Measurements from ENCODE around the gene KIF1C. TPM values are rescaled to one million over a fixed set of nuclear protein-coding genes. Genes with fewer than 3 reads are reported as not detected.

The KIF1C gene
- total and polyA plus RNA-seq, 9 of the 15 experiments (the other 6 are each of a cell fraction or from before 2014, with no cell fraction given), result 0.38 to 68.4 (median 25.1) TPM

DNA sequence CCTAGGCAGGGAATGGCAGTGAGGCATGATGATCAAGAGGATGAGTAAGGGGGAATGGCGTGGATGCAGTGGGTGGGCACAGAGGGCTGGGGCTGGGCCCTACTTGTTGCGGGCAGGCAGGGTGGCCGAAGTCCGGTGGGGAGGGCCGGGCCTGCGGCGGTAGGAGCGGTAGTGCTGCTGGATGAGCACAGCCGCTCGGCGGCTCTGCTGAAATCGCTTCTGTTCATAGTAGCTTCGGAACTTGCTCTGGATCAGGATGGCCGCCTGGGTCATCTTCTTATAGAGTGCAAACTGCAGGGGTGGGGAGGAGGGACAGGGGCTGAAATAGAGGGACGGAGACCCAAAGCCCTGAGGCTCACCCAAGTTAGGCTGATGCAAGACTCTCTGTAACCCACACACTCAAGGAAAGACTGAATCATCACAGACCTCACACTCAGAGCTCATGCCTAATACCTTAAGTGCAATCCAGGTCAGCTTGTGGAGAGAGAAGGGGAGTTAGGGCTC, 28.7 kb upstream of the KIF1C start (continued):
- TF ChIP-seq, protein P1, sequence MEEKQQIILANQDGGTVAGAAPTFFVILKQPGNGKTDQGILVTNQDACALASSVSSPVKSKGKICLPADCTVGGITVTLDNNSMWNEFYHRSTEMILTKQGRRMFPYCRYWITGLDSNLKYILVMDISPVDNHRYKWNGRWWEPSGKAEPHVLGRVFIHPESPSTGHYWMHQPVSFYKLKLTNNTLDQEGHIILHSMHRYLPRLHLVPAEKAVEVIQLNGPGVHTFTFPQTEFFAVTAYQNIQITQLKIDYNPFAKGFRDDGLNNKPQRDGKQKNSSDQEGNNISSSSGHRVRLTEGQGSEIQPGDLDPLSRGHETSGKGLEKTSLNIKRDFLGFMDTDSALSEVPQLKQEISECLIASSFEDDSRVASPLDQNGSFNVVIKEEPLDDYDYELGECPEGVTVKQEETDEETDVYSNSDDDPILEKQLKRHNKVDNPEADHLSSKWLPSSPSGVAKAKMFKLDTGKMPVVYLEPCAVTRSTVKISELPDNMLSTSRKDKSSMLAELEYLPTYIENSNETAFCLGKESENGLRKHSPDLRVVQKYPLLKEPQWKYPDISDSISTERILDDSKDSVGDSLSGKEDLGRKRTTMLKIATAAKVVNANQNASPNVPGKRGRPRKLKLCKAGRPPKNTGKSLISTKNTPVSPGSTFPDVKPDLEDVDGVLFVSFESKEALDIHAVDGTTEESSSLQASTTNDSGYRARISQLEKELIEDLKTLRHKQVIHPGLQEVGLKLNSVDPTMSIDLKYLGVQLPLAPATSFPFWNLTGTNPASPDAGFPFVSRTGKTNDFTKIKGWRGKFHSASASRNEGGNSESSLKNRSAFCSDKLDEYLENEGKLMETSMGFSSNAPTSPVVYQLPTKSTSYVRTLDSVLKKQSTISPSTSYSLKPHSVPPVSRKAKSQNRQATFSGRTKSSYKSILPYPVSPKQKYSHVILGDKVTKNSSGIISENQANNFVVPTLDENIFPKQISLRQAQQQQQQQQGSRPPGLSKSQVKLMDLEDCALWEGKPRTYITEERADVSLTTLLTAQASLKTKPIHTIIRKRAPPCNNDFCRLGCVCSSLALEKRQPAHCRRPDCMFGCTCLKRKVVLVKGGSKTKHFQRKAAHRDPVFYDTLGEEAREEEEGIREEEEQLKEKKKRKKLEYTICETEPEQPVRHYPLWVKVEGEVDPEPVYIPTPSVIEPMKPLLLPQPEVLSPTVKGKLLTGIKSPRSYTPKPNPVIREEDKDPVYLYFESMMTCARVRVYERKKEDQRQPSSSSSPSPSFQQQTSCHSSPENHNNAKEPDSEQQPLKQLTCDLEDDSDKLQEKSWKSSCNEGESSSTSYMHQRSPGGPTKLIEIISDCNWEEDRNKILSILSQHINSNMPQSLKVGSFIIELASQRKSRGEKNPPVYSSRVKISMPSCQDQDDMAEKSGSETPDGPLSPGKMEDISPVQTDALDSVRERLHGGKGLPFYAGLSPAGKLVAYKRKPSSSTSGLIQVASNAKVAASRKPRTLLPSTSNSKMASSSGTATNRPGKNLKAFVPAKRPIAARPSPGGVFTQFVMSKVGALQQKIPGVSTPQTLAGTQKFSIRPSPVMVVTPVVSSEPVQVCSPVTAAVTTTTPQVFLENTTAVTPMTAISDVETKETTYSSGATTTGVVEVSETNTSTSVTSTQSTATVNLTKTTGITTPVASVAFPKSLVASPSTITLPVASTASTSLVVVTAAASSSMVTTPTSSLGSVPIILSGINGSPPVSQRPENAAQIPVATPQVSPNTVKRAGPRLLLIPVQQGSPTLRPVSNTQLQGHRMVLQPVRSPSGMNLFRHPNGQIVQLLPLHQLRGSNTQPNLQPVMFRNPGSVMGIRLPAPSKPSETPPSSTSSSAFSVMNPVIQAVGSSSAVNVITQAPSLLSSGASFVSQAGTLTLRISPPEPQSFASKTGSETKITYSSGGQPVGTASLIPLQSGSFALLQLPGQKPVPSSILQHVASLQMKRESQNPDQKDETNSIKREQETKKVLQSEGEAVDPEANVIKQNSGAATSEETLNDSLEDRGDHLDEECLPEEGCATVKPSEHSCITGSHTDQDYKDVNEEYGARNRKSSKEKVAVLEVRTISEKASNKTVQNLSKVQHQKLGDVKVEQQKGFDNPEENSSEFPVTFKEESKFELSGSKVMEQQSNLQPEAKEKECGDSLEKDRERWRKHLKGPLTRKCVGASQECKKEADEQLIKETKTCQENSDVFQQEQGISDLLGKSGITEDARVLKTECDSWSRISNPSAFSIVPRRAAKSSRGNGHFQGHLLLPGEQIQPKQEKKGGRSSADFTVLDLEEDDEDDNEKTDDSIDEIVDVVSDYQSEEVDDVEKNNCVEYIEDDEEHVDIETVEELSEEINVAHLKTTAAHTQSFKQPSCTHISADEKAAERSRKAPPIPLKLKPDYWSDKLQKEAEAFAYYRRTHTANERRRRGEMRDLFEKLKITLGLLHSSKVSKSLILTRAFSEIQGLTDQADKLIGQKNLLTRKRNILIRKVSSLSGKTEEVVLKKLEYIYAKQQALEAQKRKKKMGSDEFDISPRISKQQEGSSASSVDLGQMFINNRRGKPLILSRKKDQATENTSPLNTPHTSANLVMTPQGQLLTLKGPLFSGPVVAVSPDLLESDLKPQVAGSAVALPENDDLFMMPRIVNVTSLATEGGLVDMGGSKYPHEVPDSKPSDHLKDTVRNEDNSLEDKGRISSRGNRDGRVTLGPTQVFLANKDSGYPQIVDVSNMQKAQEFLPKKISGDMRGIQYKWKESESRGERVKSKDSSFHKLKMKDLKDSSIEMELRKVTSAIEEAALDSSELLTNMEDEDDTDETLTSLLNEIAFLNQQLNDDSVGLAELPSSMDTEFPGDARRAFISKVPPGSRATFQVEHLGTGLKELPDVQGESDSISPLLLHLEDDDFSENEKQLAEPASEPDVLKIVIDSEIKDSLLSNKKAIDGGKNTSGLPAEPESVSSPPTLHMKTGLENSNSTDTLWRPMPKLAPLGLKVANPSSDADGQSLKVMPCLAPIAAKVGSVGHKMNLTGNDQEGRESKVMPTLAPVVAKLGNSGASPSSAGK (IDR thresholded peaks at IDR 0.05), result peak; percentile 21; the same call in 1 of the 2 replicates
- TF ChIP-seq, protein P2, sequence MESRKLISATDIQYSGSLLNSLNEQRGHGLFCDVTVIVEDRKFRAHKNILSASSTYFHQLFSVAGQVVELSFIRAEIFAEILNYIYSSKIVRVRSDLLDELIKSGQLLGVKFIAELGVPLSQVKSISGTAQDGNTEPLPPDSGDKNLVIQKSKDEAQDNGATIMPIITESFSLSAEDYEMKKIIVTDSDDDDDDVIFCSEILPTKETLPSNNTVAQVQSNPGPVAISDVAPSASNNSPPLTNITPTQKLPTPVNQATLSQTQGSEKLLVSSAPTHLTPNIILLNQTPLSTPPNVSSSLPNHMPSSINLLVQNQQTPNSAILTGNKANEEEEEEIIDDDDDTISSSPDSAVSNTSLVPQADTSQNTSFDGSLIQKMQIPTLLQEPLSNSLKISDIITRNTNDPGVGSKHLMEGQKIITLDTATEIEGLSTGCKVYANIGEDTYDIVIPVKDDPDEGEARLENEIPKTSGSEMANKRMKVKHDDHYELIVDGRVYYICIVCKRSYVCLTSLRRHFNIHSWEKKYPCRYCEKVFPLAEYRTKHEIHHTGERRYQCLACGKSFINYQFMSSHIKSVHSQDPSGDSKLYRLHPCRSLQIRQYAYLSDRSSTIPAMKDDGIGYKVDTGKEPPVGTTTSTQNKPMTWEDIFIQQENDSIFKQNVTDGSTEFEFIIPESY (CRISPR knock-in tag; IDR thresholded peaks at IDR 0.05), result peak; percentile 98
- TF ChIP-seq NCOA2 (IDR thresholded peaks at IDR 0.05; ENCODE audit: partially characterized antibody in 2 of 2) (no peak), FOSL1 (tag; conservative IDR thresholded peaks at IDR 0.05) (peak; percentile 96), ZNF766 (CRISPR knock-in tag; conservative IDR thresholded peaks at IDR 0.05) (peak; percentile 57; the same call in 1 of the 2 replicates), JUND (IDR thresholded peaks at IDR 0.05; ENCODE audit: borderline replicate concordance, low read depth, low read length) (peak; percentile 89), JUND (tag; IDR thresholded peaks at IDR 0.05; ENCODE audit: borderline replicate concordance, low read depth, low read length) (peak; percentile 34; the same call in 1 of the 3 replicates), JUN (IDR thresholded peaks at IDR 0.05; ENCODE audit: borderline replicate concordance, low read depth, low read length) (peak; percentile 82; the same call in 1 of the 2 replicates), JUN (CRISPR knock-in tag; IDR thresholded peaks at IDR 0.05; ENCODE audit: borderline replicate concordance) (no peak)
- TF ChIP-seq, protein P3, sequence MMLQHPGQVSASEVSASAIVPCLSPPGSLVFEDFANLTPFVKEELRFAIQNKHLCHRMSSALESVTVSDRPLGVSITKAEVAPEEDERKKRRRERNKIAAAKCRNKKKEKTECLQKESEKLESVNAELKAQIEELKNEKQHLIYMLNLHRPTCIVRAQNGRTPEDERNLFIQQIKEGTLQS (IDR thresholded peaks at IDR 0.05), result peak; percentile 92
- TF ChIP-seq, protein P3 (CRISPR knock-in tag; conservative IDR thresholded peaks at IDR 0.05), result no peak
- TF ChIP-seq, protein P4, sequence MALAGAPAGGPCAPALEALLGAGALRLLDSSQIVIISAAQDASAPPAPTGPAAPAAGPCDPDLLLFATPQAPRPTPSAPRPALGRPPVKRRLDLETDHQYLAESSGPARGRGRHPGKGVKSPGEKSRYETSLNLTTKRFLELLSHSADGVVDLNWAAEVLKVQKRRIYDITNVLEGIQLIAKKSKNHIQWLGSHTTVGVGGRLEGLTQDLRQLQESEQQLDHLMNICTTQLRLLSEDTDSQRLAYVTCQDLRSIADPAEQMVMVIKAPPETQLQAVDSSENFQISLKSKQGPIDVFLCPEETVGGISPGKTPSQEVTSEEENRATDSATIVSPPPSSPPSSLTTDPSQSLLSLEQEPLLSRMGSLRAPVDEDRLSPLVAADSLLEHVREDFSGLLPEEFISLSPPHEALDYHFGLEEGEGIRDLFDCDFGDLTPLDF (CRISPR knock-in tag; IDR thresholded peaks at IDR 0.05), result no peak

Measured in K562 (cell line).